DMS53 (cell line): ENCODE results near the gene ISOC2.
"Not testable (repeated sequence)": the region's sequence is repeated elsewhere in the genome, so short reads cannot be mapped to it uniquely, and the experiment has no call there.

Source experiments
- DNase-seq: peaks from one replicate; lab custom pipeline; 2025; lab: John Stamatoyannopoulos, UW

The ISOC2 gene

DNA sequence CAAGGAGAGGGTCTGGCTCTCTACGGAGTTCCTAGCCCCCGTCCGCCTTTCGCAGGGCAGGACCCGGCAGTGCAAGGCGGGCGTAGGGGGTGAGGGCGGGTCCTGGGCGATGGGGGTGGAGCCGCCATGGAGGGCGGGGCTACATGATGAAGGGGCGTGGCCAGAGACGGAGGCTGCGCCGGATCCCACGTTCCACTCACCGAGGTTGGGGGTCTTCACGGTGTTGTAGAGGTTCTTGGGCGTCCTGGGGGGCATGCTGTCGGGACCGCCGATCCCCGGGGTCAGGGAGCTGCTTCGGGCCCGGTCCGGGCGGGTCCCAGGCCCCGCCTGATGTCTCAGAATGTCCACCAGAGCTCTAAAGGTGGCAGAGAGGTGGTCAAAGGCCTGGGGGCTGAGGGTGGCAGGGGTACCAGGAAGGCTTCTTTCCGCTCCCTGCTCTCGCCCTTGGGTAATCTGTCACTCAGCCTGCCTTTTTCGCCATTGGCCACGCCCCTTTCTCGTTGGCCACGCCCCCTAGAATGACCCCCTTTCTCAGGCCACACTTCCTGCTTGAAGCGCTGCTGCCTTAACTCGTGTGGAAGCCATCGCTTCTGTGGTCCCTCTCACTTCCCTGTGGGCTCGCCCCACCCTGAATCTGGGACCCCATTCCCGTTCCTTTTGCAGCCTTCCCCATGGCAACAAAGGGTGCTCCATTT lies 20.9 kb downstream of the ISOC2 start:
- peak; percentile 43 for DNase-seq

DNA sequence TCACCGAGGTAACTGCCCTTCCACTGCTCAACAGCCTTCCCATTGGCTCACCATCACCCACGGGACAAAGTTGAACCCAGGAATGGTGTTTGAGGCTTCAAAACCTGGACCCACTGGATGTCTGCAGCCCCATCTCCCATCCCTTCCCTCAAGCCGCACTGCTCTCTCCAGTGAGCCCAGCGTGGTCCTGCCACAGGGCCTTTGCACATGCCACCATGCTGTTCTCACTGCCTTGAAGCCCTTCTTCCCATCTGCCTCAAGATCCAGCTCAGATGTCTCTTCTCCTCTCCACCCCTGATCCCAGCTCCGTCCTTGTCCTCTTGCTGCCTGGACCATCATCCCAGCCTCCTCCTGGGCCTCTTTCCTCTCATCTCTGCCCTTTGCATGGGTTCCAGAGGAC lies 22.4 kb downstream of the ISOC2 start:
- no peak for DNase-seq

DNA sequence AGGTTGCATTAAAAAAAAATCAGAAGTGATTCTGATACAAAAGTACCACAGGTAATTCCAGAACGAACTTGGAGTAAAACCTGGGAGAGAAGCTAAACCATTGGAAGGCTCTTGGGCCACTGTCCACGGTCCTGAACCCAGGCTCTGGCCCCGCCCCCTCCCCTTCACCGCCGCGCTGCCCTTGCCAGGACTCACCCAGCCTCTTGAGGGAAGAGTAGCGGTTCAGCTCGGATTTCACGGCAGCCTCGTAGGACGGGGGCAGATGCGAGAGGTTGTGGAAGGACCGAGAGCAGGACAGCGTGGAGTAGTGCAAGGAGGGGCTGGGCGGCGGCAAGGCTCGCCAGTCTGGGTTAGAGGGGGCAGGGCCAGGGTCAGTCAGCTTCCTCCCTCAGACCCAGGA lies 24.0 kb downstream of the ISOC2 start:
- peak; percentile 88 for DNase-seq

DNA sequence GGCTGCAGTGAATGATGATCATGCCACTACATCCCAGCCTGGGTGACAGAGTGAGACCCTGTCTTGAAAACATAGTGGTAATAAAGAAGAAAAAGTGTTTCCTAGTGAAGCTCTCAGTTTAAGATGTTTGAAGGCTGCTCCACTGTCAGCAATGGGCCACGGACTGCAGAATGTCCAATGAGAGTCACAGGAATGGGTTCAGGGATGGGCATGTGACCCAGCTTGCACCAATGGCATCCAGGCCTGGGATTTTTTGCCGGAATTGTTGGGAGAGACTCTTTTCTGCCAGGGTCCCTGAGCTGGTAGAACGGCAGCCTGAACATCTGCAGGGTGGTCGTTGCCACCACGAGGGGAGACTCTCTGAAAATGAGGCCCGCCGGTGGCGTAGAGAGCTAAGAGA lies 24.6 kb downstream of the ISOC2 start:
- DNase-seq, result peak; percentile 35

DNA sequence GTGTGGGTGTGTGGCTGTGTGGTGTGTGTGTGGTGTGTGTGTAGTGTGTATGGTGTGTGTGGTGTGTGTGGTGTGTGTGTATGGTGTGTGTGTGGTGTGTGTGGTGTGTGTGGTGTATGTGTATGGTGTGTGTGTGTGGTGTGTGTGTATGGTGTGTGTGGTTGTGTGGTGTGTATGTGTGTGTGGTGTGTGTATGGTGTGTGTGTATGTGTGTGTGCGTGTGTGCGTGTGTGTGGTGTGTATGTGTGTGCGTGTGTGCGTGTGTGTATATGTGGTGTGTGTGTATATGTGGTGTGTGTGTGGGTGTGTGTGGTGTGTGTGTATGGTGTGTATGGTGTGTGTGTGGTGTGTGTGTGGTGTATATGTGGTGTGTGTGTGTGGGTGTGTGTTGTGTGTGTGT lies 26.4 kb downstream of the ISOC2 start:
- no peak for DNase-seq

DNA sequence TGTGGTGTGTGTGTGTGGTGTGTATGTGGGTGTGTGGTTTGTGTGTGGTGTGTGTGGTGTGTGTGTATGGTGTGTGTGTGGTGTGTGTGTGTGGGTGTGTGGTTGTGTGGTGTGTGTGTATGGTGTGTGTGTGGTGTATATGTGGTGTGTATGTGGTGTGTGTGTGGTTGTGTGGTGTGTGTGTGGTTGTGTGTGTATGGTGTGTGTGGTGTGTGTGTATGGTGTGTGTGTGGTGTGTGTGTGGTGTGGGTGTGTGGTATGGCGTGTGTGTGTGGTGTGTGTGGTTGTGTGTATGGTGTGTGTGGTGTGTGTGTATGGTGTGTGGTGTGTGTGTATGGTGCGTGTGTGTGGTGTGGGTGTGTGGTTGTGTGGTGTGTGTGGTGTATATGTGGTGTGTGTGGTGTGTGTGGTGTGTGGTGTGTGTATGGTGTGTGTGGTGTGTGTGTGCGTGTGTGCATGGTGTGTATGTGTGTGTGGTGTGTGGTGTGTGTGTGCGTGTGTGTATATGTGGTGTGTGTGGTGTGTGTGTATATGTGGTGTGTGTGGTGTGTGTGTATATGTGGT lies 27.0 kb downstream of the ISOC2 start:
- no peak for DNase-seq

DNA sequence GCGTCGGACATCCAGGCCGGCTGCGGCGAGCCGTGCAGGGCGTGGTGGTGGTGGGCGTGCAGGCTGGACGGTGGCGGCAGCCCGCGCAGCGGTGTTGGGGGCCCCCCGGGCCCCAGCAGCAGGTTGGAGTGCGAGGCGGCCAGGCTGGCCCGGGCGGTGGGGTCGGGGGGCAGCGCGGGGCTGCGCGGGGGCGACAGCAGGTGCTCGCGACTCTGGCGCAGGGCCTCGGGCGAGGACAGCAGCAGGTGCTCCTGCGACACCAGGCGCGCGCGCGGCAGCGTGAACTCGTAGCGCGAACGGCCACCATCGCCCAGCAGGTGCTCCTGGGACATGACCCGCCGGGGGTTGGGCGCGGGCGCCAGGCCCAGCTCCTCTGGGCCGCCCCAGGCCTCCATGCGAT lies 28.1 kb downstream of the ISOC2 start:
- peak; percentile 87 for DNase-seq

DNA sequence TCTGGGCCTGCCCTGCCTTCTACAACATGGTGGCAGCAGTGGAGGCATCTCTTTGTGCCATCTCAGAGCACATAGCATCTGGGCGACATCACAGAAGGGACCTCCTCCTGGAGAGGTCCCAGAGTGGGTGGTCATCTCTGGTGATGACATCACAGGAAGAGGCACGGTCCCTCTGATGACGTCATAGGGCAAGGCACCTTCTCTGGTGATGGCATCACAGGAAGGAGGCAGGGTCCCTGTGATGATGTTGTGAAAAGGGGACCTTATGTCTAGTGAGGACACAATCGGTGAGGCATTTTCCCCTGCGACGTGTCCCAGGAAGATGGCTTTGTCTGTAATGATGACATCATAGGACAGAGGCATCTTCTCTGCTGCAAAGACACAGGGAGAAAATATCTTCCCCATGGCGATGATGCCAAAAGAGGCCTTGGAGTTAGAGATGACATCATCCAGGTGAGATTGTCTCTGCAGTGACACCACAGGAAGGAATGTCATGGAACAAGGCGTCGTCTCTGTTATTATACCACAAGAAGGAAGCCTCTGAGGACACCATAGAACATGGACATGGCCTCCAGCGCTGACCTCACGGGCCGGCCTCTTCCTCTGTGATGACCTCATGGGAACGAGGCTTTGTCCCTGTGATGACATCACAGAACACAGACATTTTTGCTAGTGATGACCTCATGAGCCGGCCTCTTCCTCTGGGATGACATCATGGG lies 29.0 kb downstream of the ISOC2 start:
- peak; percentile 82 for DNase-seq

DNA sequence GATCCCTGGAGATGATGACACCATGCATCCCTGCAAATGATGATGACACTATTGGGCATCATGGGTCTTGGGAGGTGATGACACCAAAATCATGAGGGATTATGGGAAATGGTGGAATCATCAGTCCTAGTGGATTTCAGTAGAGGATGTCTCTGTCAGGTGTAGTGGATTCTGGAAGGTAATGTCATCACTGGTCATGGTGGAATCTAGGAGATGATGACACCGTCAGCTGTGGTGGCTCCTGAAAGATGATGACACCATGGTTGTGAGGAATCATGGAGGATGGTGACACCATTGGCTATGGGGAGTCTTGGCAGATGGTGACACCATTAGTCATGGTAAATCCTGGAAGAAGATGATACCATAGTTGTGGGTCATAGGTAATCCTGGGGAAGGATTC lies 30.3 kb downstream of the ISOC2 start:
- DNase-seq, result no peak

DNA sequence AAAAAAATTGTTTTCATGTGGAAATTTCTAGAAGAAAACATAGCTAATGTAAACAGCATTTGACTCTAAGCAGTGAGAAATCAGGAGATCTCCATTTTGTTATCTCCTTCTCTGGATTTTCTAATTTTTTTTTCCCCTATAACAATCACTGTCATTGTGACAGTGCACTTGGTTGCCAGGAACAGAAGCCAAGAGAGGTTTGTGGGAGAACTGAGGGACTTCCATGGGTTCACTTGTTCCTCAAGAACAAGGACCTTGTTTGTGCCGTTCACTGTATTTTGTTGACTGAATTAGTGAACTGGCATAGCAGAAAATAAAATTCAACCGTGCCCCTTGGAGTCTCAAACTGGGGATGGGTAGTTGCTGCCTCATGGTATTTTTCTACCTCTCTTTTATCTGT lies 35.4 kb downstream of the ISOC2 start:
- no peak for DNase-seq

DNA sequence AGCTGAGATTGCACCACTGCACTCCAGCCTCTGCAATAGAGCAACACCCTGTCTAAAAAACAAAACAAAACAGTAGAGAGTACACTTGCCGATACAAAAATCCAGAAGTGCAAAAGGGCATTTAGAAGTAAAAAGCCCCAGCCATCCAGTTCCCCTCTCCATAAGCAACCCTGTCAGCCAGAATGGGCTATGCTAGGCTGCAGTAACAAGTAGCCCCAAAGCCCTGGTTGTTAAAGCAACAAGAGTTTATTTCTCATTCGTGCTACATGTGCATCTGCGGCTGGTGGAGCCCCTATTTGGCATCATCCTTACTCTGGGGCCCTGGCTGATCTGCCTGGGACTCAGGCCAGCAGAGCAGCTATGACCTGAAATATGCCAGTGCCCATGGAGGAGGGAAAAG lies 36.9 kb downstream of the ISOC2 start:
- DNase-seq, result no peak

DNA sequence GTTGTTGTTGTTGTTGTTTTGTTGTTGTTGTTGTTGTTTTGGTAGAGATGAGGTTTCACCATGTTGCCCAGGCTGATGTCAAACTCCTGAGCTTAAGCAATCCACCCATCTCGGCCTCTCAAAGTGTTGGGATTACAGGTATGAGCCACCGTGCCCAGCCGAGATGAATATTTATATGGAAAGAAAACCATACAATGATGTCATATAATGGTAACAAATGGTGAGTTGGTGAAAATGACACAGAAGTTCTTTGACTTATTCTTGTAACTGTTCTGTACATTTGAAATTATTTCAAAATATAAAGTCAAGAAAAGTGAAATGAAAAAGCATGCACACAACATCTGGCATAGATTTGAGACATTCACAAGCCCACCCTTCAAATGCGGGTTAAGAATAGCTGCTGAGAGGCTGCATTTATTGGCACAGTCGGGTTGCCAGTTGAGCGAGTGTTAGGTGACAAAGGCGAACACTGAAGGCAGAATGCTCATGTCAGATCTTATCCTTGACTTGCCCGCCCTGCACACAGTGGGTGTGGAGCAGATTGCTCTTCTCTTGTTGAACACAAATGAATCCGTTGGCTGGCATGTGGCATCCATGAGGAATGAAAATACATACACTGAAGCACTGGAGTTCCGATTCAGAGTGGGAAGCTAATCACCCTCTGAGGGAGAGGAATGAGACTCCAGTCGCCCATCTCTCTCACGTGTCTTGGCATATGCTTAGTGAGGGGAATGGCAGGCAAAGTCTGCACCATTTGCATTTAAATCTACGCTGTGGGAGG lies 38.0 kb downstream of the ISOC2 start:
- DNase-seq, result no peak

DNA sequence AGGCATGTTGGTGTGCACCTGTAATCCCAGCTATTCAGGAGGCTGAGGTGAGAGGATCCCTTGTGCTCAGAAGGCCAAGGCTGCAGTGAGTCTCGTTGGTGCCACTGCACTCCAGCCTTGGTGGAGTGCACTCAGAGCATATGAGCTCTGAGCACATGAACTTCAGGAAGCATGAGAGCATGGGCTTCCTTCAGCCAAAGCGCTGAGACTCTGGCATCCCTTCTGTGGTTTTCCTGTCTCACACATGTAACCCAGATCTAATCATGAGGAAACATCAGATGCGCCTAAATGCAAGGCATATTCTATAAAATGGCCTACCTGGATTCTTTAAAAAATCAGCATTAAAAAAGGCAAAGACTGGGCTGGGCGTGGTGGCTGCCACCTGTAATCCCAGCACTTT lies 40.2 kb downstream of the ISOC2 start:
- not testable (repeated sequence) for DNase-seq

DNA sequence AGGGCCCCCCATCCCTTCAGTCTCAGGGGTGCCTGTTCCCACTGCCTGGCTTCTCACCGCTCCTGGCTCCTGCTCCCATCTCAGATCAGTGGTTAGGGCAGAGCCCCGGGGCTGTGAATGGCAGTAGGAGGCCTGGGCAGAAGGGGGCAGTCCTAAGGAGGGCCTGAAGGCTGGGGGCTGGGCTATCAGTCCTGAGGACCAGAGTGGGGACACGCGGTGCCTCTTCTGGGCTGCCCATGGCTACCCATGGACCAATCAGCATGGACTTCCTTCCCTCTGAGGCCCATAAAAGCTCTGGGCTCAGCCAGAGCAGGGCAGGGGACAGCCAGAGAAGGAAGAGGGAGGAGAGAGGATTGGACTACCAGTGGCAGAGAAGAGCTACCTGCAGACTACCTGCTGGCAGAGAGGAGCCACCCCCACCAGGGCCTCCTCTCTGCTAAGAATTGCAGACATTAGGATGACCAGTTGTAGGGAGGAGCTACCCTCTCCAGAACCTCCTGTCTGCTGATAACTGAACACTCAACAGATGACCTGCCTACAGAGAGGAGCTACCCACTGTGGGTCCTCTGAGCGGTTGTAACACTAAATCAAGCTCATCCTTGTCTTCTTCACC lies 41.7 kb downstream of the ISOC2 start:
- no peak for DNase-seq

DNA sequence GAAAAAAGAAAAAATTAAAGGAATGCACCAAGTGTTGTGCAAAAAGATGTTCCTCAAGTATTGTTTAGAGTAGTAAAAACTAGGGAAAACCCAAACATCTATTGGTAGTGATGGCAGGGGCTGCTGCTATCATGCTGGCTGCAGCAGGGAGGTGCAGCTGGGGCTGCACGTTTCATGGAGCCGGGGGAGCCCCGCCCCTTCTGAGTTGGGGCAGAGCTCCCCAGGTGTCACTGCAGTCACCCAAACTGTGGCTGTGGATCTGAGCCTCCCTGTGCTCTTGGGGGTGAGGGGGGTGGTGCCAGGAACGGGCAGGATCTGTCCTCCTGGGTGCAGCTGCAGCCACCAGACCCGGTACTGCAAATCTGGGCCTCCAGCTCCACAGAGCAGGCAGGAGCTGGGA lies 42.3 kb downstream of the ISOC2 start:
- no peak for DNase-seq

DNA sequence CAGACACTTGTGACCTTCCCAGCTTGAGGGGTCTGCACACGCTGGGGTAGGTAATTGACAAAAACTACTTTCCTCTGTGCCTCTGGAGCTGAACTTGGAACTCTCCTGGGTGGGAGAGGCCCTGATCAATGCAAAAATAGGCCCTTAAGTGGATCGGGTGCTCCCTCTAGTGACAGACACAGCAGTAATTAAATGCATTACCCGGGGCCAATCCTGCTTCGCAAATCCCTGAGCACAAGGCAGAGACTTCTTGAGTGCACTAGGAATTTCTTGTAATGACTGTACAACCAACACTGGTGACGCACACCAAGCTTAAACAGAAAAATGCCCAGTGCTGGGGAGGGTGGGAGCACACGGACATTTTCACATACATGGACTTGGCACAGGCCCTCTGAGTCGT lies 43.3 kb downstream of the ISOC2 start:
- DNase-seq, result peak; percentile 82

DNA sequence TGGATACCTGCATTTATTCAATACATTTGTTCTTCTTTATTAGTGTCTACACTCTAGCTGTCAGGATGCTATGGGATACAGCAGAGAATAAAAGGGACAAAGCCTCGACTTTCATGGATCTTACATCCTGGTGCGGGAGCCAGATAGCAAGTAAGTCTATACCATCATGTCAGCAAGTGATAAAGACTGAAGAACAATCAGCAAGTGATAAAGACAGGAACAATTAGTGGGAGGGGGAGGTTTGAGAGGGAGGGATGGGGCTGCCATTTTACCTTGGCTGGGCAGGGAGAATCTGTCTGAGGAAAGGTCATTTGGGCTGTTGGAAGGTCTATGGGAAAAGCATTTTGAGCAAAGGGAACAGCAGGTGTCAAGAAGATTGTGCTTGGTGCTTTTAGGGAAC lies 51.3 kb downstream of the ISOC2 start:
- DNase-seq, result no peak

DNA sequence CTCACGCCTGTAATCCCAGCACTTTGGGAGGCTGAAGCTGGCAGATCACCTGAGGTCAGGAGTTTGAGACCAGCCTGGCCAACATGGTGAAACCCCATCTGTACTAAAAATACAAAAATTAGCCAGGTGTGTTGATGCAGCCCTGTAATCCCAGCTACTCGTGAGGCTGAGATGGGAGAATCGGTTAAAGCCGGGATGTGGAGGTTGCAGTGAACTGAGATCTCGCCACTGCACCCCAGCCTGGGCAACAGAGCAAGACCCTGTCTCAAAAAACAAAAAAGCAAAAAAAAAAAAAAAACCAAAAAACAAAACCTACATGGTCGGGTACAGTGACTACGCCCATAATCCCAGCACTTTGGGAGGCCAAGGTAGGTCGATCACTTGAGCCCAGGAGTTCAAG lies 52.3 kb downstream of the ISOC2 start:
- not testable (repeated sequence) for DNase-seq

DNA sequence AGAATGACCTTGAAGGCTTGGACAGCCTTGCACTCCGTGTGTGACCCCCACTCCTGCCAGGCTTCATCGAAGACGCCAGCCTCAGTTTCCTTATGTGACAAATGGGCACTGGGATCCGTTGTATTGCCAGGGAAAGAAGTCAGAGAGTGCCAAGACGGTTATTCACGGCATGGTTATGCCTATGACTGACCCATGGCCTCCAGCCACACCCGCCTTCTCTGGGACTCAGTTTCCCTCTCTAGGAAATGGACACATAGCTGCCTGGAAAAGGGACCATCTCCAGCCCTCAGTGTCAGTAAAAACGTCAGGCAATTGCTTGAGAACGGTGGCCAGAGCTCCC lies 52.9 kb downstream of the ISOC2 start:
- no peak for DNase-seq

DNA sequence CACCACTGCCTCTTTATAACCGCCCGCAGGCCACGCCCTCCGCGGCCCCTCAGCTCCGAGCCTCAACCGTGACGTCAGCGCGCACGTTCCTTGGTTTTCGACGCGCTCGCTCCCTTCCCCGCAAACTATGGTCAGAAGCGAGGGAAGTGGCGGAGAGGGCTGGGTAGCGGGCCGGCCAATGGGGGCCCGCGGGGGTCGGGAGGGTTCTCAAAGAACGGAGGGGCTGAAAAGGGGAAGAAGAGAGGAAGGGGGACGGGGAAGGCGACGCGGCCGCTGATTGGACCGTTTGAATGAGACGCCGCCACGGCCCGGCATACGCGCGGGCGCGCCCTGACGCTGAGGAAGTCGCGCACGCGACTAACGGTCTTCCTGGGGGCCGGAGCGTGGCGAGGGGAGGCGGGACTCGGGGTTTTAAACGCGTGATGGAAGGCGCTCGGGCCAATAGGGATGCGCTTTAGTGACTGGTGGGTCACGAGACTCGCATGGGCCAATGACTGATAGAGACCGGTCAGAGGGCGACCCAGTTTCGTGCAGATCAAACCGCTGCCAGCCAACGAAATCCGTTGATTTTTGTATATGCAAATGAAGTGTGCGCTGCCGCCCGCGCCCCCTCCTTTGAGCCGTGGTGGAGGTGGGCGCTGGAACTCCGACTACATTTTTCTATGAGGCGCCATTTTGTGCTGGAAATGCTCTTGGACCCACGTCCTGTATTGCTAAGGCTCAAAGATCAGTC lies 53.5 kb downstream of the ISOC2 start:
- DNase-seq, result peak; percentile 99

DNA sequence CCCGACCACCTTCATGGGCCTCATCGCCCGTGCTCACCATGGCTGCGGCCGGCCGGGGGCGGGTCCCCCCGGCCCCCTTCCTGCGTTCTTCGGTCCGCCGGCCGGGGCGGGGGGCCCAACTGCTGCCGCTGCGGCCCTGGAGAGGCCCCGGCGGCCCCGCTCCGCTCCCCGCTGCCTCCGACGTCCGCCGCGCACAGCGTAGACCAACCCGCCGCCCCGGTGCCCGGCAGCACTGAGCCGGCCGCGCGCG lies 54.0 kb downstream of the ISOC2 start, which contains the start of gene UBE2S:
Gene UBE2S, minus strand, starts transcription at position 239 of the 250 bp plus-strand sequence. Its CDS starts 199 bp downstream, at position 40.
- DNase-seq, result not testable (repeated sequence)
